IPS DF 4.7 (cell line): ENCODE measurements around the gene TMEM273.

ENCODE experiments used
- DNase-seq: peaks from one replicate; pipeline ENCODE4 v3.0.0-alpha.2; 2013; ENCODE audit warnings: low spot score; ENCODE audit errors: extremely low read depth

Gene TMEM273

GRCh38 chr10:49176310-49177268 is 11.6 kb downstream of the TMEM273 start:
- no peak for DNase-seq

DNA sequence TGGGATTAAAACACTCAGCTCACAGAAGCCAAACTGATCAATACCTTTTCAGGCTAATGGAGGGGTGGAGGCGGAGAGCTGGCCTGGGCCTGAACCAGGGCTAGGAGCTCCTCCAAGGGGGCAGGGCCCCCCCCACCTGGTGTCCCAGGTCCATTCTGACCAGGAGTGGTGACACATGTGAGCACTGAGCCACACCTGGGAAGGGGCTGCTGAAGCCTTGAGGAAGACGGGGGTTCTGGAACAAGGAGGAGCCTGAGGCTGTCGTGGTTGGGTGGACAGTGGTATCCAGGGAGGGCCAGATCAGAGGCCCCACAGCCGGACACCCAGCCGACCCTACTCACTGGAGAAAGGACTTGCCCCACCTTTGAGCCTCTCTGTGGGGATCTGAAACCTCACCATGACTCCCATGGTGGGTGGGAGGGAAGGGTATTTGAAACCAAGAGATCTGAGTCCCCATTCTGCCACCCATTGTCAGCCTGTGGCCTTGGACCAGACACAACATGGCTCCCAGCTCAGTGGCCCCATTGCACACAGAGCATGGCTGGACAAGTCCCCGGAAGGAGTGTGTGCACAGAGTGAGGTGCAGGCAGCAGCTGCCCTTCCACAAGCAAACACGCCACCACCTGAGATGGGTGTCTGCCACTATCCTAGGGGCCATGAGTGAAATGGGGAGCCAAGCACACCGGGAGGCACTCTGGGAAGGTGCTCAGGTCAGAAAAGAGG is 12.4 kb downstream of the TMEM273 start:
- DNase-seq = no peak

- DNase-seq = no peak
Measured at GRCh38 chr10:49174926-49175500, 13.2 kb downstream of the TMEM273 start.

DNA sequence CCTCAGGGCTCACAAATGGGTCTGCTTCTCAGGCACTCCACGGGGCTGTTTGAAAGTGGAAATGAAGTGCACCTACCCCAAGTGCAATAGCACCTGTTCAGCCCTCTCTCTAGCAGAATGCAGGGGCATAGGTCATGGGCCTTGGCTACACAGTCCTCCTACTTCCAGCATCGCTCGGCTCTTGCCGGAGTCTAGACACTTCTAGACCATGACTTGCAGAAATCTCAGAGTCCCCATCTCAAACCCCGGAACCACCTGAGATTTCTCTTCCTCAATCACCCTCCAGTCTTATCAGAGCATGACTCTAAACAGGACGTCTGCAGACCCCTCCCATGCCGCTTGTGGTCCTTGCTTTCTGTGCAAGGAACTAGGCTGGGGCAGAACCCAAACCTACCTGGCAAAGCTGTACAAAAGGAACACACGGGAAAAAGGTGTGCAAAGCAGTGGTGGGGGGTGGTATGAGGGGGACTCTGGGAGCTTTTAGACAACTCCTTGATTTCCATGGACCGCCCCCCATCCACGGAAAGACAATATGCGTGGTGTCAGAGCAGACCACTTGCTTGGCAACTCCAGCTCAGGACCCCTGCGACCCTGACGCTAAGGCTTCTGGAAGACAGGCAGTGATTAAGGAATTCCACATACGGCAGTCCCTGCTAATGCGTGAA is 13.8 kb downstream of the TMEM273 start:
- no peak for DNase-seq

GRCh38 chr10:49173853-49174252 is 14.3 kb downstream of the TMEM273 start:
- DNase-seq = no peak

GRCh38 chr10:49173201-49173772 is 14.9 kb downstream of the TMEM273 start:
- DNase-seq = no peak

DNA sequence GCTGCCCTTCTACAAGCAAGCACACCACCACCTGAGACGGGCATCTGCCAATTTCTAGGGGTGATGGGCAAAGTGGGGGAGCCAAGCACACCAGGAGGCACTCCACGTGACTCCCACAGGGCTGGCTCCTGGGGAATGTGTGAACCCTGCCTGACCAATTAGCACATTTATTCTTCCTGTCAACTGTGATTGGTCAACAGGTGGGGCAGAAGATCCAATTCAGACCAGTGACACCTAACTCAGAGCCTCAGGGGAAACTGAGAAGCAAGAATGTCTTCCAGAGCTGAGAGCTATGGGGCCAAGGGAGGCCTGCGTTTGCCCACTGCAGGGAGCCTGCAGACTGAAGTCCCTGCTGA is 15.4 kb downstream of the TMEM273 start:
- no peak for DNase-seq

- DNase-seq = no peak
Measured at GRCh38 chr10:49172061-49172776, 16.0 kb downstream of the TMEM273 start.

DNA sequence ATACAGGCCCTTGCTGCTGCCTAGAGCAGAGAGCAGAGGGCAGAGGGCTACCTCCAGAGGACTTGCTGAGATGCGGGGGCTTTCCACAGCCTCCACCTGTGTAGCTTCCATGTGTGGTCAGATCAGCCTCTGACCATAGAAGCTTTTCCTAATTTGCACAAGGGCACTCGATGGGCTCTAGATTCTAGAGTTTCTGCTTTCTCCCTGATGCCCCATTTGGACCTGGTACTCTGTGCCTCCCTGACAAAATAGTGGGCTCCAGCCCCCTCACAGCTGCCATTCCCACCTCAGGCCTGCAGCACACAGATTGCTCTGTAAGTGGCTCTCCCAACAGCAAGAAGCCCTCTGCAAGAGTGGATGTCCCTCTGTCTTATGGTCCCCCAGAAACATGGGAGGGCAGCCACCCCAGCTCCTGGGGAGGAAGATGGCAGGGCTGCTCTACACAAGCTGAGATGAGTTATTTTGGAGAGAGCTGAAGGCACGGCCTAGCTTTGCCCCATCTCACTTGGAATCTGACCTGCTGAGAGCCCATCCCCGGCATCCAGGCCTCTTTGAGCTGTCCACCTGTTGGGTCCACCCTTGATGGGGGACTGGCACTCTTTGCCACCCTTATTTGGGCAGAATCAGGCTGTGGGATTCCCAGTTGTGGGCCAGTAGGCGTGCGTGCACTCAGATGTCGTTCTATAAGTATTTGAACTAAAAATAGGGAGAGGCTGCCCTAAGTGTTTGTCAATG is 16.7 kb downstream of the TMEM273 start:
- DNase-seq = no peak

- DNase-seq = no peak
Measured at GRCh38 chr10:49170632-49171325, 17.4 kb downstream of the TMEM273 start.

- DNase-seq = no peak
Measured at GRCh38 chr10:49169776-49170175, 18.4 kb downstream of the TMEM273 start.

GRCh38 chr10:49168831-49169500 is 19.2 kb downstream of the TMEM273 start:
- no peak for DNase-seq

- DNase-seq = no peak
Measured at GRCh38 chr10:49168171-49168540, 20.0 kb downstream of the TMEM273 start.

- no peak for DNase-seq
Measured at GRCh38 chr10:49167425-49168170, 20.6 kb downstream of the TMEM273 start.

DNA sequence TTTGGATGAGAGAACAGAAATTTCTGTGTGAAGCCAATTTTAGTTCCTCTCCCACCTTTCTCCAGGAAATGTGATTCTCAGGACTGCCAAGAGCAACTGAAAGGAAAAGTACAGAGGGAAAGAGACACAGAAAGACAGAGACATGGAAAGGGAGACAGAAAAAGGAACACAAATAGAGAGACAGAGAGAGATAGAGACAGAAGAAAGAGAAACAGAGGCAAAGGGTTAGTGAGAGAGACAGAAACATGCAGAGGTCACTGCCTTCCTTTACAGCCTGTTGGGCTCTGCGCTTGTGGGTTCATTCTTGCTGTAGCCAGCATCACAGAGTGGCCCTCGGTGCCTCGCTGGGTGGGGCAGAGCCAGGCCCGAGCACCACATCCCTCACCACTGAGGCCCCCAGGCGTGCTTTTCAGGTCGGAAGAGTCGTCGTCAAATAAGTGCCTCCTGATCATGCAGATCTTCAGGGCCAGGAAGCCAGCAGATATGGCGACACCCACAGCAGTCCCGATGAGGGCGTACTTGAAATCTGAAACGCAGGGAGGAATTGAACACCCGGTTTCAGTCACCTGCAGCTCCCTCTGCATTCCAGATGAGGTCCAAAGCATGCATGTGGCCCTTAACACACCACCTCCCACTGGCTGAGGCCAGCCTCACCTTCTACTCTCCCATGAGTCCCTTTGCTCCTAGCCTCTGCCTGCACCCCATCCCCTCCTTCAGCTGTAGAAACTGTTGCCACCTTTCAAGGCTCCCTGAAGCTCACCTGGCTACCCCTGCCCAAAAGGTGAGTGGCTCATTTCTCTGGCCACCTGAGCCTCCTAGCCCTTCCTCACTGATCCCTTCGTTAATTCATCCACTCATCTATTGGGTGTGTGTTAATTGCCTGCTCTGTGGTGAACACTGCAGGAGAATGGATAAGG is 21.4 kb downstream of the TMEM273 start:
- no peak for DNase-seq

DNA sequence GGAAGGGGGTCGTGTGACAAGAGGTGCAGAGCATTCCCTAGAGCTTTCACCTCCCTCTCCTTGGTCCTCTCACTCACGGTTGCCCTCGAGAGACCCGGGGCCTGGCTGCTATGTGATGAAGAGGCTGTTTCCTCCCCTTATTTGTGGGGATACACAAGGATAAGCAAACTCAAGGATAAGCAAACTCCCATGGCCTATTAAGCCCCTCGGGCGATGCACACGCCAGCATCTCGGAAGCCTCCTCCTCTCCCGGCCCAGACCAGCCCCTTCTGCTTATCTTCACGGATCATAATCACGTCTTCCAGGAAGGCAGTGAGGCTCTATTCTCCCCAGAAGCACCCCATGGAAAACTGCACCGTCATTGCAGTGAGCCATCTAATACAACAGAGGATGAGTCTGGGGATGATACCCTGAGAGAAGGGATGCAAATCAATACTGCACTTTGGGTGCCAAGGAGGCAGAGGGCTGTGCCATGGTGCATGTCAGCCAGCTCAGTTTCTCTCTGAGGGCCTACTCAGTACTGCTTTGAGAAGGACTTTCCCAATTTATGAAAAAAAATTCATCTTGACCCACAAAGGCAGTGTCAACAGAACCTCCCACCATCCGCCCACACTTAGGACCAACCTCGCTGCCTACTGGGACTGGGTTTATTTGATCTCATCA is 22.2 kb downstream of the TMEM273 start:
- no peak for DNase-seq

- DNase-seq = no peak
Measured at GRCh38 chr10:49165259-49165658, 22.9 kb downstream of the TMEM273 start.
